Left lung (tissue), 10 donors: ENCODE results near the gene MAN2C1. TPM values are rescaled to one million over a fixed set of nuclear protein-coding genes. Genes with fewer than 3 reads are reported as not detected.
A peak's percentile ranks its signal among the peaks of the same experiment; 100 is the strongest.

Experiments
- ATAC-seq: fragments of 200-7000 bp; cut with Tn5 transposase; one replicate; pipeline ENCODE4 v1.9.1; 2020; ENCODE audit warnings: moderate library complexity
- DNase-seq, 4 donors: peaks; one replicate each; pipeline ENCODE4 v3.0.0-alpha.2; 2013 to 2020
- H3K27ac ChIP-seq, 2 donors: fragments of 200-600 bp; sonication (generic) in 1 of 2; one replicate each; pipeline versions ENCODE4 v1.5.0 to v1.8.0; 2020 to 2021
- H3K27me3 ChIP-seq, 2 donors: fragments of 200-600 bp; sonication (generic) in 1 of 2; one replicate each; pipeline versions ENCODE4 v1.5.0 to v1.8.0; 2020 to 2021
- H3K36me3 ChIP-seq, 2 donors: fragments of 200-600 bp; sonication (generic) in 1 of 2; one replicate each; pipeline versions ENCODE4 v1.5.0 to v1.8.0; 2020 to 2021
- H3K4me1 ChIP-seq, 2 donors: fragments of 200-600 bp; one replicate each; pipeline ENCODE4 v1.8.0; 2021
- H3K4me3 ChIP-seq, 2 donors: fragments of 200-600 bp; sonication (generic) in 1 of 2; one replicate each; pipeline versions ENCODE4 v1.5.0 to v1.8.0; 2020 to 2021; ENCODE audit warnings: mild to moderate bottlenecking in 1 of 2
- H3K9me3 ChIP-seq, 2 donors: fragments of 200-600 bp; sonication (generic) in 1 of 2; one replicate each; pipeline versions ENCODE4 v1.5.0 to v1.8.0; 2020 to 2021
- intact Hi-C, 2 donors: fragments of 100-400 bp; cut with DNase I; formaldehyde crosslinking; loops; one replicate each; pipeline versions ENCODE4 v1.11.2 to v1.14.2; 2022
- polyA plus RNA-seq, 6 donors: library from polyadenylated mRNA; unstranded; fragments of 120-200 nt; gene quantifications; one replicate each; pipeline ENCODE4 v1.2.1, GENCODE V29; 2013; ENCODE audit not compliant: insufficient read length in 6 of 6
- total RNA-seq, 2 donors: library from RNA; stranded (reverse); fragmentation: NEBNext Ultra II Directional; extraction: Animal tissue kit (Norgen Biotek cat#: 25700); gene quantifications; one replicate each; pipeline ENCODE4 v1.2.1, GENCODE V29; 2021
- TF ChIP-seq, protein P1 (sequence below), 2 donors: fragments of 200-600 bp; sonication (generic) in 1 of 2; IDR thresholded peaks; one replicate each; pipeline versions ENCODE4 v1.5.0 to v1.8.0; 2021; ENCODE audit warnings: antibody characterized with exemption in 2 of 2
- donor health status: DM: no; HTN: yes; CAD: no.
- donor health status: DM: no; HTN: no; CAD: no.

The MAN2C1 gene
- total and polyA plus RNA-seq, 8 donors: 121 to 245 (median 176) TPM

DNA sequence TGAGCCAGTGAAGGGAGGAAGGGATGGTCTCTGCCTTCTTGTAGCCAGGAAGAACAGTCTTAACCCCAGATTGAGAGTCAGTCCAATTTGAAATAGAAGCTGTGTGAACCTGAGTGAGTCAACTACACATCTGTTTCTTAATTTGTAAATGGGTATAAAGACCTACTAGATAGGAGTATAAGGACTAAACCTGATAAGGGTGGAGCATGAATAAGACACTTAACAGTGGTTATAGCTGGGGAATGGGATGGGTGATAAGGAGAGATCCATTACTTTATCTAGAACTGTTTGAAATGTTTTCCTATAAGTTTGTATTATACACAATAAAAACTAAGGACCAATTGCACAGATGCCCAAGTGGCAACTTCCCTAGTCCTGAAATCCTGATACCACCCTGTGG, 1.4 kb downstream of the MAN2C1 start:
- no peak overlapping the region for H3K4me3 ChIP-seq
- H3K4me1 ChIP-seq: peaks cover 11 to 27% of the 10 kb centered on the region in 2 donors
- no peak for ATAC-seq
- peak overlapping the region in 1 of 2 donors; percentile 95 for H3K27ac ChIP-seq
- H3K36me3 ChIP-seq: peaks cover 0 to 67% of the 10 kb centered on the region in 2 donors
- TF ChIP-seq, protein P1, sequence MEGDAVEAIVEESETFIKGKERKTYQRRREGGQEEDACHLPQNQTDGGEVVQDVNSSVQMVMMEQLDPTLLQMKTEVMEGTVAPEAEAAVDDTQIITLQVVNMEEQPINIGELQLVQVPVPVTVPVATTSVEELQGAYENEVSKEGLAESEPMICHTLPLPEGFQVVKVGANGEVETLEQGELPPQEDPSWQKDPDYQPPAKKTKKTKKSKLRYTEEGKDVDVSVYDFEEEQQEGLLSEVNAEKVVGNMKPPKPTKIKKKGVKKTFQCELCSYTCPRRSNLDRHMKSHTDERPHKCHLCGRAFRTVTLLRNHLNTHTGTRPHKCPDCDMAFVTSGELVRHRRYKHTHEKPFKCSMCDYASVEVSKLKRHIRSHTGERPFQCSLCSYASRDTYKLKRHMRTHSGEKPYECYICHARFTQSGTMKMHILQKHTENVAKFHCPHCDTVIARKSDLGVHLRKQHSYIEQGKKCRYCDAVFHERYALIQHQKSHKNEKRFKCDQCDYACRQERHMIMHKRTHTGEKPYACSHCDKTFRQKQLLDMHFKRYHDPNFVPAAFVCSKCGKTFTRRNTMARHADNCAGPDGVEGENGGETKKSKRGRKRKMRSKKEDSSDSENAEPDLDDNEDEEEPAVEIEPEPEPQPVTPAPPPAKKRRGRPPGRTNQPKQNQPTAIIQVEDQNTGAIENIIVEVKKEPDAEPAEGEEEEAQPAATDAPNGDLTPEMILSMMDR (IDR thresholded peaks at IDR 0.05): no peak
- no peaks in the 10 kb centered on the region for H3K9me3 ChIP-seq
- intact Hi-C loops: no loop called here
- DNase-seq: no peak
- no peaks in the 10 kb centered on the region for H3K27me3 ChIP-seq

DNA sequence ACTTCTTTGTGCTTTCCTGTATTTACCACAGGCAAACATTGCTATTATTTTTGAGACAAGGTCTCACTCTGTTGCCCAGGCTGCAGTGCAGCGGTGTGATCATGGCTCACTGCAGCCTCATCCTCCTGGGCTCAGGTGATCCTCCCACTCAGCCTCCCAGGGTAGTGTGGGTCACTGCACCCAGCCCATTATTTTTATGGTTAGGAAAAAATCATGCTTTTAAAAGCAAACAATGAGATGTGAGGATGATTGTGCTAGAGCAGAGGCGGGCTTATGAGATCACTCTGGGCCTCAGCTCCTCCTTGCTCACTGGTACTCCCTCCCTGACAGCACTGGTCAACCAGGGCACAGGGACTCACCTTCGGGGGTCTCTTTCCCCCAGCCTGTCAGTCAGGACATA, 2.2 kb downstream of the MAN2C1 start:
- peaks cover 0 to 67% of the 10 kb centered on the region in 2 donors for H3K36me3 ChIP-seq
- TF ChIP-seq, protein P1 (IDR thresholded peaks at IDR 0.05): no peak
- intact Hi-C loops: no loop called here
- no peak for DNase-seq
- ATAC-seq: no peak
- no peak overlapping the region for H3K27ac ChIP-seq
- no peaks in the 10 kb centered on the region for H3K27me3 ChIP-seq
- peaks cover 11 to 27% of the 10 kb centered on the region in 2 donors for H3K4me1 ChIP-seq
- H3K4me3 ChIP-seq: no peak overlapping the region
- H3K9me3 ChIP-seq: no peaks in the 10 kb centered on the region

DNA sequence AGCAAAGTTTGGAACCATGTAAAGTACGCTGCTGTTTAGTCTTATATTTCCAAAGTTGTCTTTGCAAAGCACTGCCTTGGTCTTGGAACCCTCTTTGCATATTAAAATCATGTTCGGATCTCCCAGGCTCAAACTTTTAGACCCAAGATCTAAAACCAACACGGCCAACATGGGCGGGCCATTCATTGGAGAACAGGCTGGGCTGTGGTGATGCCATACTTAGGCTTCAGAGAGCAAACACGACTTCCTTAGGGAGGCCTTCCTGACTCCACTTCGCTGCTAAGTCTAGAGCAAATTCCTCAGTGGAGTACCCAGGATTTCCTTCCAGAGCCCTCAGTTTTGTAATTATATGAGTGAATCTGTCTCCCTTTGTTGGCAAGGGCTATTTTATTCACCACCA, 3.5 kb downstream of the MAN2C1 start:
- no peaks in the 10 kb centered on the region for H3K27me3 ChIP-seq
- TF ChIP-seq, protein P1 (IDR thresholded peaks at IDR 0.05): no peak
- no peak overlapping the region for H3K27ac ChIP-seq
- DNase-seq (no peak), ATAC-seq (no peak)
- peaks cover 0 to 75% of the 10 kb centered on the region in 2 donors for H3K36me3 ChIP-seq
- no peaks in the 10 kb centered on the region for H3K9me3 ChIP-seq
- intact Hi-C loops: no loop called here
- peaks cover 11 to 23% of the 10 kb centered on the region in 2 donors for H3K4me1 ChIP-seq
- no peak overlapping the region for H3K4me3 ChIP-seq

DNA sequence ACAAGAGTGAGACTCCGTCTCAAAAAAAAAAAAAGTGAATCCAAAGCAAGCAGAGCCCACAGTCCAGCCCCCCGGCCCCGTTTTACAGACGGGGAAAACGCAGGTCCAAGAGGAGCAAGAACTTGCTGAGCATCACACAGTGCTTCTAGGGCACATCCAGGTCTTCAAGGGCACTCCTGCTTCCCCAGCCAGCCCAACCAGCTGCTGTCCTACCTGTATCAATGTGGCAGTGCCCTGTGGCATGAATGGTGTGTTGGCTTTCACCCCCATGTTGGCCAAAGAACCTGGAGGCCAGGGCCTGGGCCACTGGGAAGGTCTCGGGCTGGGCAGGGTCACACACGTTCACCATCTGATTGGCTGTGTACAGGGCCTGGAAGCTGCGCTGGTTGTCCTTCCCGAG, 4.6 kb downstream of the MAN2C1 start:
- no peak for ATAC-seq

DNA sequence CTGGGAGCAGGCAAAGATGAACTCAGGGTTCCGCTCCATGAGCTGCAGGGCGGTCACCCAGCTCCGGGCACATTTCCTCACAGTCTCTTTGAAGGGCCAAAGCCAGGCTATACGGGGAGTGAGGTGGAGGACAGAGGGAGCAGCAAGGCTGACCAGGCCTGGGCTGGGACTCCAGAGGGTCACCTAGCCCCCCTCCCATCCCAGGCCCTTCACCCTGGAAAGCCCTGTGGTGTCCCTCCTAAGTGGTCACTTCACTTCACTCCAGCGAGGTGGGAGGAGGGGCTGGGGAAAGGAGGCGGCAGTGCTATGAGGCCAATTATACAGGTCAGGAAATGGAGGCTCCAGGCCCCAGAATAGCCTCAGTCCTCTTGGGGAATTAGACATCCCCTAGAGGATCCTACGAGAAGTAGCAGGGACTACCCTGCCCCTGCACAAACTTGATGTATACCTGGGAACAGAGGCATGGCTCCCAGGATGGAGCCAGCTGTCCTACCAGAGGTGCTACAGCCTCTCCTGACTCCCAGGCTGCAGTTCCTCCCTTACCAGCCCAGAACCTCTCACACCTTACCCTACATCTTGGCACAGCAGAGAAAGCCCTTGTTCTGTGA, 5.7 kb downstream of the MAN2C1 start:
- Histone ChIP-seq H3K9me3 (no peaks in the 10 kb centered on the region), H3K27me3 (no peaks in the 10 kb centered on the region), H3K36me3 (peaks cover 0 to 97% of the 10 kb centered on the region in 2 donors), H3K4me1 (peaks cover 3 to 10% of the 10 kb centered on the region in 2 donors), H3K27ac (no peak overlapping the region), H3K4me3 (no peak overlapping the region)
- TF ChIP-seq, protein P1 (IDR thresholded peaks at IDR 0.05): no peak
- no peak for ATAC-seq
- intact Hi-C loops: no loop called here
- DNase-seq: no peak

More for the DNA sequence above, 4.6 kb downstream of the MAN2C1 start:
- intact Hi-C loops: no loop called here
- no peak for DNase-seq
- H3K27ac ChIP-seq: no peak overlapping the region
- no peak overlapping the region for H3K4me3 ChIP-seq
- TF ChIP-seq, protein P1 (IDR thresholded peaks at IDR 0.05): no peak
- no peaks in the 10 kb centered on the region for H3K9me3 ChIP-seq
- peaks cover 0 to 86% of the 10 kb centered on the region in 2 donors for H3K36me3 ChIP-seq
- H3K27me3 ChIP-seq: no peaks in the 10 kb centered on the region
- peaks cover 3 to 12% of the 10 kb centered on the region in 2 donors for H3K4me1 ChIP-seq
